ENCODE data around the gene PFN3.
"Not testable (repeated sequence)": the region's sequence is repeated elsewhere in the genome, so short reads cannot be mapped to it uniquely, and the experiment has no call there.

PFN3 gene

GRCh38 chr5:177372034-177372896 is 28.2 kb downstream of the PFN3 start:
- DNase-seq = no peak

GRCh38 chr5:177371120-177372033 is 29.1 kb downstream of the PFN3 start:
- DNase-seq = no peak

- DNase-seq = no peak
Measured at GRCh38 chr5:177370488-177371119, 29.9 kb downstream of the PFN3 start.

- DNase-seq = no peak
Measured at GRCh38 chr5:177369645-177370440, 30.6 kb downstream of the PFN3 start.

GRCh38 chr5:177368869-177369644 is 31.4 kb downstream of the PFN3 start:
- no peak for DNase-seq

GRCh38 chr5:177367981-177368868 is 32.2 kb downstream of the PFN3 start:
- no peak for DNase-seq

GRCh38 chr5:177367323-177367848 is 33.1 kb downstream of the PFN3 start:
- DNase-seq = no peak

GRCh38 chr5:177366528-177367322 is 33.7 kb downstream of the PFN3 start:
- DNase-seq = no peak

GRCh38 chr5:177365845-177366527 is 34.5 kb downstream of the PFN3 start:
- DNase-seq = no peak

- DNase-seq = no peak
Measured at GRCh38 chr5:177364159-177364962, 36.1 kb downstream of the PFN3 start.

GRCh38 chr5:177363565-177363964 is 36.9 kb downstream of the PFN3 start:
- DNase-seq = no peak

- DNase-seq = peak; percentile 70
Measured at GRCh38 chr5:177362610-177363507, 37.6 kb downstream of the PFN3 start.

- DNase-seq = no peak
Measured at GRCh38 chr5:177362292-177362609, 38.2 kb downstream of the PFN3 start.

- no peak for DNase-seq
Measured at GRCh38 chr5:177361418-177362291, 38.8 kb downstream of the PFN3 start.

GRCh38 chr5:177360740-177361139 is 39.7 kb downstream of the PFN3 start:
- DNase-seq = not testable (repeated sequence)

GRCh38 chr5:177359860-177360259 is 40.6 kb downstream of the PFN3 start:
- DNase-seq = no peak

Data from T-helper 9 cell (primary cell).